H9 (cell line): ENCODE data around the gene RAP1GAP. TPM values are rescaled to one million over a fixed set of nuclear protein-coding genes. Genes with fewer than 3 reads are reported as not detected.
A peak's percentile ranks its signal among the peaks of the same experiment; 100 is the strongest.

Source experiments
- DNase-seq: peaks from one replicate; pipeline ENCODE4 v3.0.0-alpha.2; 2017
- H2AFZ ChIP-seq: one replicate; pipeline ENCODE4 v1.6.1; 2013; ENCODE audit warnings: mild to moderate bottlenecking, low read length, control low read depth, moderate library complexity
- H2AK5ac ChIP-seq: 2 replicates; pipeline ENCODE4 v1.6.1; 2013; ENCODE audit warnings: low read length, control low read depth, mixed read lengths; ENCODE audit not compliant: insufficient read length
- H2BK120ac ChIP-seq: one replicate; pipeline ENCODE4 v1.6.1; 2013; ENCODE audit warnings: low read depth, mild to moderate bottlenecking, low read length, control low read depth, inconsistent platforms; ENCODE audit not compliant: poor library complexity, severe bottlenecking
- H2BK12ac ChIP-seq: 2 replicates; pipeline ENCODE4 v1.6.1; 2013; ENCODE audit warnings: low read length, control low read depth, mixed read lengths, low read depth; ENCODE audit not compliant: insufficient read length
- H2BK15ac ChIP-seq: 2 replicates; pipeline ENCODE4 v1.6.1; 2013; ENCODE audit warnings: low read depth, low read length, control low read depth
- H2BK20ac ChIP-seq: one replicate; pipeline ENCODE4 v1.6.1; 2013; ENCODE audit warnings: low read depth, mild to moderate bottlenecking, low read length, control low read depth, inconsistent platforms; ENCODE audit not compliant: poor library complexity, severe bottlenecking
- H2BK5ac ChIP-seq: 2 replicates; pipeline ENCODE4 v1.6.1; 2013; ENCODE audit warnings: low read length, control low read depth, mixed read lengths; ENCODE audit not compliant: insufficient read length
- H3K14ac ChIP-seq: 2 replicates; pipeline ENCODE4 v1.6.1; 2013; ENCODE audit warnings: low read length, control low read depth; ENCODE audit not compliant: insufficient read depth
- H3K18ac ChIP-seq: 2 replicates; pipeline ENCODE4 v1.6.1; 2013; ENCODE audit warnings: low read depth, mild to moderate bottlenecking, mixed read lengths, low read length, control low read depth; ENCODE audit not compliant: insufficient read length
- H3K23ac ChIP-seq: 2 replicates; pipeline ENCODE4 v1.6.1; 2013; ENCODE audit warnings: low read length, control low read depth, mixed read lengths, low read depth; ENCODE audit not compliant: insufficient read length
- H3K23me2 ChIP-seq: 2 replicates; pipeline ENCODE4 v1.6.1; 2013; ENCODE audit warnings: low read depth, mild to moderate bottlenecking, mixed read lengths, low read length, control low read depth; ENCODE audit not compliant: insufficient read length, poor library complexity, severe bottlenecking
- H3K27ac ChIP-seq: 2 replicates; pipeline ENCODE4 v1.5.1; 2013; ENCODE audit warnings: low read length, control low read depth, mixed read lengths, low read depth; ENCODE audit not compliant: insufficient read length
- H3K27me3 ChIP-seq: 2 replicates; pipeline ENCODE4 v1.6.1; 2013; ENCODE audit warnings: low read length, control low read depth, inconsistent platforms; ENCODE audit not compliant: insufficient read depth
- H3K4ac ChIP-seq: 2 replicates; pipeline ENCODE4 v1.6.1; 2013; ENCODE audit warnings: low read depth, mild to moderate bottlenecking, control low read depth, inconsistent platforms, low read length, moderate library complexity
- H3K4me1 ChIP-seq: 2 replicates; pipeline ENCODE4 v1.6.1; 2013; ENCODE audit warnings: low read length, control low read depth, inconsistent platforms; ENCODE audit not compliant: insufficient read depth
- H3K4me2 ChIP-seq: 2 replicates; pipeline ENCODE4 v1.6.1; 2013; ENCODE audit warnings: low read length, control low read depth, mixed read lengths; ENCODE audit not compliant: insufficient read length, insufficient read depth
- H3K56ac ChIP-seq: 2 replicates; pipeline ENCODE4 v1.6.1; 2013; ENCODE audit warnings: low read depth, mild to moderate bottlenecking, mixed read lengths, low read length, control low read depth; ENCODE audit not compliant: insufficient read length
- H3K79me1 ChIP-seq: 2 replicates; pipeline ENCODE4 v1.6.1; 2013; ENCODE audit warnings: low read depth, mild to moderate bottlenecking, moderate library complexity, low read length, control low read depth, inconsistent platforms; ENCODE audit not compliant: insufficient read depth, poor library complexity, severe bottlenecking
- H3K79me2 ChIP-seq: 2 replicates; pipeline ENCODE4 v1.6.1; 2013; ENCODE audit warnings: low read length, control low read depth, inconsistent platforms; ENCODE audit not compliant: insufficient read depth
- H3K9ac ChIP-seq: 2 replicates; pipeline ENCODE4 v1.6.1; 2013; ENCODE audit warnings: low read length, control low read depth, mixed read lengths; ENCODE audit not compliant: insufficient read length; ENCODE audit errors: extremely low read depth
- H3K9me3 ChIP-seq: one replicate; pipeline ENCODE4 v1.6.1; 2013; ENCODE audit warnings: low read depth, low read length, inconsistent platforms; ENCODE audit not compliant: control insufficient read depth
- H3T11ph ChIP-seq: one replicate; pipeline ENCODE4 v1.6.1; 2013; ENCODE audit warnings: mild to moderate bottlenecking, low read length, control low read depth, inconsistent platforms
- H4K20me1 ChIP-seq: one replicate; pipeline ENCODE4 v1.6.1; 2013; ENCODE audit not compliant: control insufficient read depth, insufficient read length, insufficient read depth
- H4K5ac ChIP-seq: 2 replicates; pipeline ENCODE4 v1.6.1; 2013; ENCODE audit warnings: low read depth, mild to moderate bottlenecking, mixed read lengths, low read length, control low read depth; ENCODE audit not compliant: insufficient read length
- H4K8ac ChIP-seq: replicated peaks from 2 replicates; pipeline ENCODE4 v1.6.1; 2013; ENCODE audit warnings: low read length, control low read depth, mixed read lengths, low read depth; ENCODE audit not compliant: insufficient read length
- H4K91ac ChIP-seq: 2 replicates; pipeline ENCODE4 v1.6.1; 2013; ENCODE audit warnings: low read depth, mild to moderate bottlenecking, moderate library complexity, mixed read lengths, low read length, control low read depth; ENCODE audit not compliant: insufficient read length
- H3K27ac Mint-ChIP-seq, 3 experiments: 2 replicates in 2 of 3; 3 replicates in 1 of 3; pipeline ENCODE4 v1.8.0; 2020 to 2021; ENCODE audit warnings: mixed read lengths in 3 of 3, mild to moderate bottlenecking in 1 of 3, moderate library complexity in 1 of 3
- H3K27me3 Mint-ChIP-seq: 2 replicates; pipeline ENCODE4 v1.8.0; 2021; ENCODE audit warnings: low read depth, mild to moderate bottlenecking, moderate library complexity, mixed read lengths
- H3K36me3 Mint-ChIP-seq, 3 experiments: 2 replicates in 2 of 3; 3 replicates in 1 of 3; pipeline ENCODE4 v1.8.0; 2020 to 2021; ENCODE audit warnings: low read depth in 3 of 3, mixed read lengths in 3 of 3; ENCODE audit not compliant: insufficient read depth in 1 of 3
- H3K4me1 Mint-ChIP-seq, 2 experiments: 2 replicates each; pipeline ENCODE4 v1.8.0; 2020; ENCODE audit warnings: mixed read lengths in 2 of 2
- H3K4me3 Mint-ChIP-seq, 2 experiments: 2 replicates in 1 of 2; 3 replicates in 1 of 2; pipeline ENCODE4 v1.8.0; 2020 to 2021; ENCODE audit warnings: mild to moderate bottlenecking in 2 of 2, mixed read lengths in 2 of 2, moderate library complexity in 1 of 2
- H3K9me3 Mint-ChIP-seq, 2 experiments: 2 replicates in 1 of 2; 3 replicates in 1 of 2; pipeline ENCODE4 v1.8.0; 2020; ENCODE audit warnings: mild to moderate bottlenecking in 2 of 2, mixed read lengths in 2 of 2, moderate library complexity in 1 of 2
- whole genome bisulfite sequencing: extraction: QIAGEN DNeasy Blood & Tissue Kit; methylation state at CpG from one replicate; pipeline ENCODE4 v1.1.7; 2013; ENCODE audit warnings: missing lambda C conversion rate, low lambda C conversion rate, mixed read lengths; ENCODE audit not compliant: insufficient read length; ENCODE audit errors: extremely low coverage; 5-methylcytosine and 5-hydroxymethylcytosine counted together
- total RNA-seq: library from RNA; stranded (reverse); gene quantifications from 2 replicates; pipeline ENCODE4 v1.2.1, GENCODE V29; 2021
- TF ChIP-seq, protein P1 (sequence below): fragments of 200-600 bp; sonication (generic); conservative IDR thresholded peaks from 3 replicates; pipeline ENCODE4 v1.8.0; 2021; ENCODE audit warnings: antibody characterized with exemption, mild to moderate bottlenecking

Gene RAP1GAP
- total RNA-seq, 1 experiment from 2014 or later: 7.9 TPM

DNA sequence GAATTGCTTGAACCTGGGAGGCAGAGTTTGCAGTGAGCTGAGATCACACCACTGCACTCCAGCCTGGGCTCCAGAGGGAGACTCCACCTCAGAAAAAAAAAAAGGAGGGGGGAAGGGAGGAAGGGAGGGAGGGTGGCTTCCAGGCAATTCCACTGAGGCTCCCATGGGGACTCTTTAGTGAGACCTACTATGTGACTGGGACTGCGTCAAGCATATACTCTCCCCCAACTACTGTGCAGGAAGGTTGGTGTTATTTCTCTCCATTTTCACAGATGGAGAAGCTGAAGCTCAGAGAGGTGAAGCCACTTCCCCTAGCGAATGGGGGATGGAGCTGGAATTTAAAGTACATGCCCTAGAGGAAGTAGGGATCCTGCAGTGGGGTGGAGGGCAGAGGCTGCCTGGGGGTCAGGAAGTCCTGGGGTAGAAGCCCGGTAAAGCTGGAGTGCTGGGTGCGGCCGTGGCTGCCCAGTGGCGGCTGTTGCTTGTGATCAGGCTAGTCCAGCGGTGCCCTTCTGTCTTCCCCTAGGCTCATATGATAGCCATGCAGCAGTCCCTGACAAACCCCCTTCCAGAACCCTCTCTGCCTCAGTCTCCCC lies 40.3 kb downstream of the RAP1GAP start:
- Histone ChIP-seq H3K56ac (no peak overlapping the region), H2BK12ac (no peak overlapping the region), H3K23ac (no peak overlapping the region), H3K18ac (no peak overlapping the region), H3T11ph (no peak overlapping the region), H2BK15ac (no peak overlapping the region), H2BK120ac (no peak overlapping the region), H3K4me2 (no peak overlapping the region), H3K4me1 (peaks cover 3% of the 10 kb centered on the region; the same call in 1 of the 2 replicates), H4K5ac (no peak overlapping the region), H4K91ac (no peak overlapping the region), H3K4ac (no peak overlapping the region), H3K79me2 (no peaks in the 10 kb centered on the region), H3K14ac (no peak overlapping the region), H3K9me3 (no peaks in the 10 kb centered on the region), H4K20me1 (no peaks in the 10 kb centered on the region), H2BK20ac (no peak overlapping the region), H3K79me1 (no peaks in the 10 kb centered on the region), H2AK5ac (no peak overlapping the region), H3K9ac (no peak overlapping the region), H4K8ac (no peak overlapping the region), H3K23me2 (no peaks in the 10 kb centered on the region), H2AFZ (no peak overlapping the region), H3K27me3 (no peaks in the 10 kb centered on the region), H2BK5ac (no peak overlapping the region), H3K27ac (no peak overlapping the region)
- Mint-ChIP-seq H3K4me1 (peaks cover 29 to 45% of the 10 kb centered on the region in 2 experiments), H3K27me3 (no peaks in the 10 kb centered on the region), H3K27ac (peak overlapping the region in 1 of 3 experiments; percentile 13; a peak in 2 of 7 replicates), H3K36me3 (no peaks in the 10 kb centered on the region), H3K4me3 (no peak overlapping the region), H3K9me3 (no peaks in the 10 kb centered on the region; a peak in 2 of 5 replicates)
- DNase-seq: no peak
- TF ChIP-seq, protein P1, sequence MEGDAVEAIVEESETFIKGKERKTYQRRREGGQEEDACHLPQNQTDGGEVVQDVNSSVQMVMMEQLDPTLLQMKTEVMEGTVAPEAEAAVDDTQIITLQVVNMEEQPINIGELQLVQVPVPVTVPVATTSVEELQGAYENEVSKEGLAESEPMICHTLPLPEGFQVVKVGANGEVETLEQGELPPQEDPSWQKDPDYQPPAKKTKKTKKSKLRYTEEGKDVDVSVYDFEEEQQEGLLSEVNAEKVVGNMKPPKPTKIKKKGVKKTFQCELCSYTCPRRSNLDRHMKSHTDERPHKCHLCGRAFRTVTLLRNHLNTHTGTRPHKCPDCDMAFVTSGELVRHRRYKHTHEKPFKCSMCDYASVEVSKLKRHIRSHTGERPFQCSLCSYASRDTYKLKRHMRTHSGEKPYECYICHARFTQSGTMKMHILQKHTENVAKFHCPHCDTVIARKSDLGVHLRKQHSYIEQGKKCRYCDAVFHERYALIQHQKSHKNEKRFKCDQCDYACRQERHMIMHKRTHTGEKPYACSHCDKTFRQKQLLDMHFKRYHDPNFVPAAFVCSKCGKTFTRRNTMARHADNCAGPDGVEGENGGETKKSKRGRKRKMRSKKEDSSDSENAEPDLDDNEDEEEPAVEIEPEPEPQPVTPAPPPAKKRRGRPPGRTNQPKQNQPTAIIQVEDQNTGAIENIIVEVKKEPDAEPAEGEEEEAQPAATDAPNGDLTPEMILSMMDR: no peak
- WGBS: no CpG with 5 or more reads among the region's 7 CpGs
